SU-DHL-6 (cell line): ENCODE results near the gene EVC.

ENCODE experiments used
- H2AFZ ChIP-seq: fragments of 200-600 bp; sonication (generic); 2 replicates; pipeline ENCODE4 v1.6.1; 2014; ENCODE audit warnings: low read depth, mild to moderate bottlenecking, moderate library complexity, mixed read lengths, antibody characterized with exemption, low read length; ENCODE audit not compliant: severe bottlenecking
- H3F3A ChIP-seq: fragments of 200-600 bp; shearing (Covaris generic); 2 replicates; pipeline ENCODE4 v1.6.0; 2016; ENCODE audit warnings: antibody characterized with exemption, mild to moderate bottlenecking; ENCODE audit not compliant: insufficient read depth
- H3K27ac ChIP-seq: fragments of 200-600 bp; sonication (generic); 2 replicates; pipeline ENCODE4 v1.5.1; 2016; ENCODE audit warnings: low read depth, mild to moderate bottlenecking, low read length, moderate library complexity, mixed read lengths
- H3K27me3 ChIP-seq: fragments of 200-600 bp; sonication (generic), shearing (Covaris generic); 2 replicates; pipeline ENCODE4 v1.6.0; 2014; ENCODE audit warnings: mild to moderate bottlenecking, low read length
- H3K36me3 ChIP-seq: fragments of 200-600 bp; sonication (generic); 2 replicates; pipeline ENCODE4 v1.6.1; 2014; ENCODE audit warnings: mild to moderate bottlenecking, low read length, mixed read lengths
- H3K4me2 ChIP-seq: fragments of 300-600, 200-600 bp; shearing (Covaris generic), sonication (generic); 2 replicates; pipeline ENCODE4 v1.6.0; 2014; ENCODE audit warnings: low read length, low read depth, mild to moderate bottlenecking; ENCODE audit not compliant: poor library complexity, severe bottlenecking
- H3K4me3 ChIP-seq: fragments of 200-600 bp; sonication (generic); 2 replicates; pipeline ENCODE4 v1.5.1; 2014; ENCODE audit warnings: antibody characterized with exemption, low read length, mild to moderate bottlenecking, mixed read lengths; ENCODE audit not compliant: insufficient read depth, poor library complexity, severe bottlenecking
- H3K79me2 ChIP-seq: fragments of 200-600 bp; sonication (generic); 2 replicates; pipeline ENCODE4 v1.6.1; 2014; ENCODE audit warnings: mild to moderate bottlenecking, low read length, moderate library complexity; ENCODE audit not compliant: insufficient read depth
- H3K9ac ChIP-seq: fragments of 200-600 bp; sonication (generic); 2 replicates; pipeline ENCODE4 v1.7.0; 2014; ENCODE audit warnings: mild to moderate bottlenecking, low read length
- H3K9me2 ChIP-seq: fragments of 200-600 bp; sonication (generic); replicated peaks from 2 replicates; pipeline ENCODE4 v1.6.1; 2014; ENCODE audit warnings: low read length; ENCODE audit not compliant: insufficient read depth
- H3K9me3 ChIP-seq: fragments of 200-600 bp; sonication (generic); 2 replicates; pipeline ENCODE4 v1.6.1; 2014; ENCODE audit warnings: low read length, mixed read lengths; ENCODE audit not compliant: insufficient read depth
- H4K20me1 ChIP-seq: fragments of 200-600 bp; sonication (generic); 2 replicates; pipeline ENCODE4 v1.6.1; 2014; ENCODE audit warnings: low read depth, mild to moderate bottlenecking, antibody characterized with exemption, low read length, moderate library complexity, mixed read lengths
- EZH2phosphoT487 ChIP-seq: fragments of 200-600 bp; sonication (generic), shearing (Covaris generic); conservative IDR thresholded peaks from 2 replicates; pipeline ENCODE4 v1.6.1; 2018; ENCODE audit warnings: mild to moderate bottlenecking, antibody characterized with exemption, low read length, moderate library complexity, mixed read lengths
- TF ChIP-seq, protein P1 (sequence below): fragments of 200-600 bp; sonication (generic); IDR thresholded peaks from one replicate; pipeline ENCODE4 v1.5.1; 2017; ENCODE audit warnings: antibody characterized with exemption, mild to moderate bottlenecking, low read length, moderate library complexity; ENCODE audit not compliant: insufficient read depth, poor library complexity, severe bottlenecking

The EVC gene

DNA sequence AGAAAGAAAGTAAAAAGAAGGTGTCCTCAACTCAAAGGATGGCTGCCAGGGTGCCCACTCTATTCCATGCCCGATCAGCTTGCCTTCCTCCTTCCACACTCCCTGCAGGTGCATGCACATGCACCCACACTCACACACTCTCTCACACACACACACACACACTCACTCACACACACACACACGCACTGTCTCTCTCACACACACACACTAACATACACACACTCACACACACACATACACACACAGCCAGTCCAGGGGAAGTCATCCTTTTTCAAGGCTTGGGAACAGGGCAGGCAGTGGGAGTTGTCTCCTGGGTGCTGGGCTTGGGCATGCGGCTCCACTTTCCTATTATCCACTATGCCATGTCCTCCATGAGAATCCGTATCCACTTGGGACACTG, 131.5 kb downstream of the EVC start:
- H3K27me3 ChIP-seq = no peaks in the 10 kb centered on the region
- no peak overlapping the region for H3K4me2 ChIP-seq
- TF ChIP-seq, protein P1, sequence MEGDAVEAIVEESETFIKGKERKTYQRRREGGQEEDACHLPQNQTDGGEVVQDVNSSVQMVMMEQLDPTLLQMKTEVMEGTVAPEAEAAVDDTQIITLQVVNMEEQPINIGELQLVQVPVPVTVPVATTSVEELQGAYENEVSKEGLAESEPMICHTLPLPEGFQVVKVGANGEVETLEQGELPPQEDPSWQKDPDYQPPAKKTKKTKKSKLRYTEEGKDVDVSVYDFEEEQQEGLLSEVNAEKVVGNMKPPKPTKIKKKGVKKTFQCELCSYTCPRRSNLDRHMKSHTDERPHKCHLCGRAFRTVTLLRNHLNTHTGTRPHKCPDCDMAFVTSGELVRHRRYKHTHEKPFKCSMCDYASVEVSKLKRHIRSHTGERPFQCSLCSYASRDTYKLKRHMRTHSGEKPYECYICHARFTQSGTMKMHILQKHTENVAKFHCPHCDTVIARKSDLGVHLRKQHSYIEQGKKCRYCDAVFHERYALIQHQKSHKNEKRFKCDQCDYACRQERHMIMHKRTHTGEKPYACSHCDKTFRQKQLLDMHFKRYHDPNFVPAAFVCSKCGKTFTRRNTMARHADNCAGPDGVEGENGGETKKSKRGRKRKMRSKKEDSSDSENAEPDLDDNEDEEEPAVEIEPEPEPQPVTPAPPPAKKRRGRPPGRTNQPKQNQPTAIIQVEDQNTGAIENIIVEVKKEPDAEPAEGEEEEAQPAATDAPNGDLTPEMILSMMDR = no peak
- no peak for TF ChIP-seq EZH2phosphoT487
- no peaks in the 10 kb centered on the region for H3K9me2 ChIP-seq
- H4K20me1 ChIP-seq = no peaks in the 10 kb centered on the region
- H3K27ac ChIP-seq = no peak overlapping the region
- no peak overlapping the region for H3K9ac ChIP-seq
- H3F3A ChIP-seq = no peaks in the 10 kb centered on the region
- no peak overlapping the region for H2AFZ ChIP-seq
- no peak overlapping the region for H3K4me3 ChIP-seq
- no peaks in the 10 kb centered on the region for H3K79me2 ChIP-seq
- H3K9me3 ChIP-seq = no peaks in the 10 kb centered on the region
- no peaks in the 10 kb centered on the region for H3K36me3 ChIP-seq

GRCh38 chr4:5843573-5844530, 132.9 kb downstream of the EVC start:
- TF ChIP-seq, protein P1 = no peak
- no peak for TF ChIP-seq EZH2phosphoT487
- Histone ChIP-seq H2AFZ (no peak overlapping the region), H4K20me1 (no peaks in the 10 kb centered on the region), H3K4me2 (no peak overlapping the region), H3K4me3 (no peak overlapping the region), H3K27me3 (no peaks in the 10 kb centered on the region), H3K27ac (no peak overlapping the region), H3F3A (no peaks in the 10 kb centered on the region), H3K9me2 (no peaks in the 10 kb centered on the region), H3K36me3 (no peaks in the 10 kb centered on the region), H3K9me3 (no peaks in the 10 kb centered on the region), H3K79me2 (no peaks in the 10 kb centered on the region), H3K9ac (no peak overlapping the region)

GRCh38 chr4:5845035-5845905, 134.3 kb downstream of the EVC start:
- Histone ChIP-seq H3K9me3 (no peaks in the 10 kb centered on the region), H3K9ac (no peak overlapping the region), H3K4me3 (no peak overlapping the region), H4K20me1 (no peaks in the 10 kb centered on the region), H3K36me3 (no peaks in the 10 kb centered on the region), H3F3A (no peaks in the 10 kb centered on the region), H3K4me2 (no peak overlapping the region), H3K27me3 (no peaks in the 10 kb centered on the region), H3K27ac (no peak overlapping the region), H2AFZ (no peak overlapping the region), H3K9me2 (no peaks in the 10 kb centered on the region), H3K79me2 (no peaks in the 10 kb centered on the region)
- TF ChIP-seq EZH2phosphoT487 = no peak
- TF ChIP-seq, protein P1 = no peak
